IMR-90 (cell line): ENCODE results near the gene ZDHHC8. TPM values are rescaled to one million over a fixed set of nuclear protein-coding genes. Genes with fewer than 3 reads are reported as not detected.

ENCODE experiments used
- ATAC-seq: fragments of 200-7000 bp; cut with Tn5 transposase; 2 replicates; pipeline ENCODE4 v1.9.1; 2020; ENCODE audit warnings: low read depth, mild to moderate bottlenecking, moderate library complexity
- BruUV-seq: library from RNA; stranded (reverse); fragments of 400-500 nt; replicated peaks from 2 replicates; lab custom pipeline; 2021; lab: Mats Ljungman, UMichigan
- CTCF ChIA-PET: fragments of 300-600 bp; formaldehyde crosslinking; extraction: SDS; loops from one replicate; lab custom pipeline; 2021; ENCODE audit warnings: antibody characterized with exemption; lab: Yijun Ruan, JAX
- POLR2A ChIA-PET: fragments of 300-600 bp; sonication (Branson Sonifier 250); formaldehyde crosslinking; loops from one replicate; lab custom pipeline; 2022; ENCODE audit warnings: antibody characterized with exemption; ENCODE audit not compliant: unreplicated experiment; lab: Charles Lee
- DNase-seq: peaks from one replicate; pipeline ENCODE4 v3.0.0; 2013
- H2AFZ ChIP-seq: replicated peaks from 2 replicates; pipeline ENCODE3; 2013; ENCODE audit warnings: low read length, mild to moderate bottlenecking; ENCODE audit not compliant: poor library complexity
- H2AK5ac ChIP-seq: 2 replicates; pipeline ENCODE4 v1.6.1; 2013; ENCODE audit warnings: low read depth, low read length, inconsistent platforms
- H2AK9ac ChIP-seq: replicated peaks from 2 replicates; pipeline ENCODE3; 2013; ENCODE audit warnings: mild to moderate bottlenecking, low read depth, low read length, moderate library complexity; ENCODE audit not compliant: poor library complexity
- H2BK120ac ChIP-seq: 2 replicates; pipeline ENCODE4 v1.6.1; 2013; ENCODE audit warnings: low read depth, low read length, inconsistent platforms
- H2BK15ac ChIP-seq: 3 replicates; pipeline ENCODE4 v1.6.1; 2013; ENCODE audit warnings: low read depth, low read length, inconsistent platforms
- H2BK20ac ChIP-seq: 2 replicates; pipeline ENCODE4 v1.6.1; 2013; ENCODE audit warnings: low read depth, mild to moderate bottlenecking, inconsistent platforms, low read length, moderate library complexity
- H2BK5ac ChIP-seq: 2 replicates; pipeline ENCODE4 v1.6.1; 2013; ENCODE audit warnings: mild to moderate bottlenecking, low read depth, low read length, inconsistent platforms; ENCODE audit not compliant: poor library complexity, severe bottlenecking
- H3K14ac ChIP-seq: replicated peaks from 2 replicates; pipeline ENCODE4 v1.6.1; 2013; ENCODE audit warnings: low read depth, low read length, inconsistent platforms
- H3K18ac ChIP-seq: 2 replicates; pipeline ENCODE4 v1.6.1; 2013; ENCODE audit warnings: low read depth, low read length, control low read depth
- H3K23ac ChIP-seq: 2 replicates; pipeline ENCODE4 v1.6.1; 2013; ENCODE audit warnings: low read depth, low read length, inconsistent platforms
- H3K27ac ChIP-seq: 2 replicates; pipeline ENCODE4 v1.5.1; 2013; ENCODE audit warnings: mild to moderate bottlenecking, control low read depth, low read length; ENCODE audit not compliant: insufficient read depth
- H3K27me3 ChIP-seq: 2 replicates; pipeline ENCODE4 v1.6.1; 2013; ENCODE audit warnings: low read length; ENCODE audit not compliant: control insufficient read depth, insufficient read depth
- H3K36me3 ChIP-seq: 2 replicates; pipeline ENCODE4 v1.6.1; 2013; ENCODE audit warnings: low read length, mixed read lengths; ENCODE audit not compliant: control insufficient read depth, insufficient read depth
- H3K4ac ChIP-seq: 2 replicates; pipeline ENCODE4 v1.6.1; 2013; ENCODE audit warnings: low read depth, low read length, inconsistent platforms
- H3K4me1 ChIP-seq: 2 replicates; pipeline ENCODE4 v1.6.1; 2013; ENCODE audit warnings: low read length, mixed read lengths; ENCODE audit not compliant: control insufficient read depth, insufficient read depth
- H3K4me2 ChIP-seq: 2 replicates; pipeline ENCODE4 v1.6.1; 2013; ENCODE audit warnings: low read depth, mild to moderate bottlenecking, control low read depth, low read length, moderate library complexity
- H3K4me3 ChIP-seq: 2 replicates; pipeline ENCODE4 v1.5.1; 2013; ENCODE audit warnings: low read depth, mild to moderate bottlenecking, control low read depth, low read length, moderate library complexity; ENCODE audit not compliant: insufficient read depth
- H3K56ac ChIP-seq: 2 replicates; pipeline ENCODE4 v1.6.1; 2013; ENCODE audit warnings: low read length, inconsistent platforms; ENCODE audit not compliant: insufficient read depth; ENCODE audit errors: extremely low read depth
- H3K79me1 ChIP-seq, 2 experiments: 2 replicates each; pipeline ENCODE4 v1.6.1; 2013; ENCODE audit warnings: low read length in 2 of 2, inconsistent platforms in 1 of 2, low read depth in 1 of 2
- H3K9ac ChIP-seq: 2 replicates; pipeline ENCODE4 v1.6.1; 2013; ENCODE audit warnings: low read depth, low read length, control low read depth
- H3K9me1 ChIP-seq: 2 replicates; pipeline ENCODE4 v1.6.1; 2013; ENCODE audit warnings: low read length, inconsistent platforms; ENCODE audit not compliant: insufficient read depth
- H3K9me3 ChIP-seq: 2 replicates; pipeline ENCODE4 v1.6.1; 2013; ENCODE audit warnings: low read length; ENCODE audit not compliant: control insufficient read depth, insufficient read depth
- H4K20me1 ChIP-seq: 2 replicates; pipeline ENCODE4 v1.6.1; 2013; ENCODE audit warnings: low read length, inconsistent platforms; ENCODE audit not compliant: insufficient read depth
- H4K5ac ChIP-seq: 2 replicates; pipeline ENCODE4 v1.6.1; 2013; ENCODE audit warnings: mild to moderate bottlenecking, low read depth, low read length, control low read depth
- H4K8ac ChIP-seq, 2 experiments: 2 replicates each; pipeline ENCODE4 v1.6.1; 2013; ENCODE audit warnings: low read depth in 2 of 2, low read length in 2 of 2, control low read depth in 1 of 2, inconsistent platforms in 1 of 2
- H4K91ac ChIP-seq: 2 replicates; pipeline ENCODE4 v1.6.1; 2013; ENCODE audit warnings: low read depth, low read length, inconsistent platforms; ENCODE audit not compliant: insufficient read depth
- BHLHE40 ChIP-seq: fragments of 150-350 bp; IDR thresholded peaks from 2 replicates; pipeline ENCODE4 v1.6.1; 2016; ENCODE audit warnings: mild to moderate bottlenecking, low read depth, low read length
- CEBPB ChIP-seq: IDR thresholded peaks from 2 replicates; pipeline ENCODE4 v1.6.1; 2012; ENCODE audit warnings: low read depth, low read length, improper control_type of control experiment
- CHD1 ChIP-seq: IDR thresholded peaks from 2 replicates; pipeline ENCODE4 v1.6.1; 2012; ENCODE audit warnings: low read depth, low read length, improper control_type of control experiment
- CTCF ChIP-seq: conservative IDR thresholded peaks from 2 replicates; pipeline ENCODE4 v1.5.1; 2012; ENCODE audit warnings: mild to moderate bottlenecking, low read depth, low read length, improper control_type of control experiment
- ELK1 ChIP-seq: fragments of 150-350 bp; IDR thresholded peaks from 2 replicates; pipeline ENCODE4 v1.6.1; 2016; ENCODE audit warnings: low read depth, mild to moderate bottlenecking, low read length, moderate library complexity, borderline replicate concordance
- FOS ChIP-seq: fragments of 150-350 bp; IDR thresholded peaks from 2 replicates; pipeline ENCODE4 v1.6.1; 2016; ENCODE audit warnings: low read depth, low read length
- MAFK ChIP-seq: IDR thresholded peaks from 2 replicates; pipeline ENCODE4 v1.6.1; 2012; ENCODE audit warnings: low read depth, low read length, improper control_type of control experiment
- MAZ ChIP-seq: IDR thresholded peaks from 2 replicates; pipeline ENCODE4 v1.6.1; 2012; ENCODE audit warnings: low read depth, mild to moderate bottlenecking, low read length, improper control_type of control experiment, moderate library complexity, borderline replicate concordance
- MXI1 ChIP-seq: IDR thresholded peaks from 2 replicates; pipeline ENCODE4 v1.6.1; 2012; ENCODE audit warnings: low read depth, mild to moderate bottlenecking, low read length, moderate library complexity, borderline replicate concordance
- NFE2L2 ChIP-seq: fragments of 150-350 bp; IDR thresholded peaks from 2 replicates; pipeline ENCODE4 v1.6.1; 2016; ENCODE audit warnings: low read depth, mild to moderate bottlenecking, low read length
- POLR2A ChIP-seq: IDR thresholded peaks from 2 replicates; pipeline ENCODE4 v1.6.1; 2012; ENCODE audit warnings: mild to moderate bottlenecking, low read depth, low read length
- RAD21 ChIP-seq: IDR thresholded peaks from 2 replicates; pipeline ENCODE4 v1.6.1; 2012; ENCODE audit warnings: low read length, improper control_type of control experiment
- RCOR1 ChIP-seq: IDR thresholded peaks from 2 replicates; pipeline ENCODE4 v1.6.1; 2012; ENCODE audit warnings: mild to moderate bottlenecking, low read length, improper control_type of control experiment; ENCODE audit not compliant: insufficient replicate concordance
- RFX5 ChIP-seq: IDR thresholded peaks from 2 replicates; pipeline ENCODE4 v1.8.0; 2012; ENCODE audit warnings: low read depth, mild to moderate bottlenecking, low read length, moderate library complexity
- SMC3 ChIP-seq: fragments of 150-350 bp; IDR thresholded peaks from 2 replicates; pipeline ENCODE4 v1.6.1; 2016; ENCODE audit warnings: low read depth, mild to moderate bottlenecking, antibody characterized with exemption, low read length, moderate library complexity
- USF2 ChIP-seq: fragments of 150-350 bp; IDR thresholded peaks from 2 replicates; pipeline ENCODE4 v1.6.1; 2017; ENCODE audit warnings: mild to moderate bottlenecking, antibody characterized with exemption, low read length, low read depth
- WGBS, 2 experiments: methylation state at CpG; one replicate each; pipeline versions ENCODE4 v1.1.5 to v1.1.7; 2013; ENCODE audit warnings: missing lambda C conversion rate in 2 of 2; ENCODE audit not compliant: insufficient read length in 1 of 2; ENCODE audit errors: extremely low coverage in 2 of 2; 5-methylcytosine and 5-hydroxymethylcytosine counted together
- dilution Hi-C: fragments of 300-500 bp; cut with HindIII; formaldehyde crosslinking; loops from one replicate; pipeline ENCODE4 v1.14.3; 2018; ENCODE audit warnings: low sequenced_read_pairs; ENCODE audit not compliant: unreplicated experiment
- in situ Hi-C: fragments of 300-500 bp; cut with MboI; formaldehyde crosslinking; loops from 3 replicates; pipeline ENCODE4 v1.14.3; 2019; ENCODE audit warnings: low sequenced_read_pairs, inconsistent platforms, mixed read lengths
- intact Hi-C: fragments of 100-400 bp; cut with micrococcal nuclease; formaldehyde crosslinking; loops from 2 replicates; pipeline ENCODE4 v1.10.0; 2022
- polyA plus RNA-seq, 3 experiments: library from polyadenylated mRNA; depleted of rRNA; stranded (reverse); fragments of >200 nt; gene quantifications; 2 replicates each; pipeline ENCODE4 v1.2.3, GENCODE V29; 2012; ENCODE audit warnings: low replicate concordance in 1 of 3
- total RNA-seq: library from RNA; depleted of rRNA; stranded (reverse); fragments of >200 nt; gene quantifications from 2 replicates; pipeline ENCODE4 v1.2.3, GENCODE V29; 2012

Gene ZDHHC8
- total and polyA plus RNA-seq, 2 of the 4 experiments (the other 2 are of a cell fraction) = 2.5 to 72.6 TPM

- H4K20me1 ChIP-seq = no peaks in the 10 kb centered on the region
- no CpG with 5 or more reads among the region's 18 CpGs for WGBS, 2 experiments
- H2AK5ac ChIP-seq = no peak overlapping the region
- H2BK5ac ChIP-seq = no peak overlapping the region
- intact Hi-C loops (loop anchor here (1.0 kb wide), 1 partner anchor 10 kb away; no protein-coding TSS in a partner anchor), in situ Hi-C loops (no loop called here), dilution Hi-C loops (no loop called here)
- TF ChIP-seq USF2 (no peak), MXI1 (no peak), POLR2A (no peak), MAFK (no peak), CEBPB (no peak), RFX5 (no peak), BHLHE40 (no peak), RCOR1 (no peak), FOS (no peak), CTCF (no peak), MAZ (no peak), NFE2L2 (no peak), CHD1 (no peak), RAD21 (no peak), ELK1 (no peak), SMC3 (no peak)
- H3K4me3 ChIP-seq = no peak overlapping the region
- CTCF ChIA-PET = no interaction called here
- no peak overlapping the region for H2BK120ac ChIP-seq
- ATAC-seq = no peak
- POLR2A ChIA-PET = no interaction called here
- H3K4me2 ChIP-seq = no peak overlapping the region
- no peak overlapping the region for H3K9ac ChIP-seq
- no TSS peak for BruUV-seq
- H3K27me3 ChIP-seq = peaks cover 47% of the 10 kb centered on the region
- H3K23ac ChIP-seq = no peak overlapping the region
- no peaks in the 10 kb centered on the region for H3K36me3 ChIP-seq
- H2BK15ac ChIP-seq = no peak overlapping the region
- no peak overlapping the region for H4K91ac ChIP-seq
- H3K79me1 ChIP-seq = no peaks in the 10 kb centered on the region
- no peak overlapping the region for H3K4ac ChIP-seq
- H3K4me1 ChIP-seq = no peaks in the 10 kb centered on the region
- no peak overlapping the region for H2BK20ac ChIP-seq
- H2AFZ ChIP-seq = no peak overlapping the region
- H3K27ac ChIP-seq = no peak overlapping the region
- no peaks in the 10 kb centered on the region for H3K9me3 ChIP-seq
- no peak overlapping the region for H3K18ac ChIP-seq
- no peak overlapping the region for H3K56ac ChIP-seq
- no peak overlapping the region for H3K14ac ChIP-seq
- DNase-seq = no peak
- H3K9me1 ChIP-seq = no peaks in the 10 kb centered on the region
- no peak overlapping the region for H2AK9ac ChIP-seq
- no peak overlapping the region for H4K8ac ChIP-seq
- no peak overlapping the region for H4K5ac ChIP-seq
These were observed 50.3 kb downstream of the ZDHHC8 start for GRCh38 chr22:20181884-20182236.
